Gastroesophageal sphincter (tissue), 4 donors: Measurements from ENCODE around the gene IP6K2. TPM values are rescaled to one million over a fixed set of nuclear protein-coding genes. Genes with fewer than 3 reads are reported as not detected.
A peak's percentile ranks its signal among the peaks of the same experiment; 100 is the strongest.

Experiments used
- ATAC-seq: fragments of 150-250 bp; one replicate; pipeline ENCODE4 v1.9.1; 2016; ENCODE audit warnings: mild to moderate bottlenecking, moderate library complexity
- H3K27ac ChIP-seq, 4 donors: fragments of 200-600 bp; sonication (generic) in 3 of 4; 1 replicate in 3 of 4; 2 replicates in 1 of 4; pipeline ENCODE4 v1.5.1; 2016 to 2019
- H3K27me3 ChIP-seq: fragments of 200-600 bp; sonication (generic); one replicate; pipeline ENCODE4 v1.5.1; 2019
- H3K36me3 ChIP-seq, 2 donors: fragments of 200-600 bp; sonication (generic); one replicate each; pipeline ENCODE4 v1.5.1; 2019; ENCODE audit warnings: control low read depth in 1 of 2
- H3K4me1 ChIP-seq, 3 donors: fragments of 200-600 bp; sonication (generic); 1 replicate in 2 of 3; 2 replicates in 1 of 3; pipeline ENCODE4 v1.5.1; 2016 to 2019; ENCODE audit warnings: control low read depth in 2 of 3
- H3K4me3 ChIP-seq, 2 donors: fragments of 200-600 bp; sonication (generic); one replicate each; pipeline ENCODE4 v1.5.1; 2019; ENCODE audit warnings: mild to moderate bottlenecking in 1 of 2, moderate library complexity in 1 of 2
- H3K9me3 ChIP-seq, 3 donors: fragments of 200-600 bp; sonication (generic); one replicate each; pipeline ENCODE4 v1.5.1; 2017 to 2019; ENCODE audit warnings: control low read depth in 2 of 3
- EP300 ChIP-seq: sonication (generic); formaldehyde crosslinking; IDR thresholded peaks from one replicate; pipeline ENCODE4 v1.6.1; 2017; ENCODE audit warnings: antibody characterized with exemption, mild to moderate bottlenecking
- POLR2A ChIP-seq, 2 donors: fragments of 450-650 bp; IDR thresholded peaks; one replicate each; pipeline ENCODE4 v1.6.1; 2017; ENCODE audit warnings: antibody characterized with exemption in 2 of 2, mild to moderate bottlenecking in 2 of 2, moderate library complexity in 1 of 2
- POLR2AphosphoS5 ChIP-seq: sonication (generic); formaldehyde crosslinking; IDR thresholded peaks from one replicate; pipeline ENCODE4 v1.6.1; 2017; ENCODE audit warnings: antibody characterized with exemption
- WGBS, 2 donors: methylation state at CpG; one replicate each; pipeline ENCODE4 v1.1.5; 2018; ENCODE audit warnings: low coverage in 1 of 2; 5-methylcytosine and 5-hydroxymethylcytosine counted together
- total RNA-seq, 4 donors: library from RNA; depleted of rRNA; stranded (reverse); fragments of >200 nt; gene quantifications; one replicate each; pipeline ENCODE4 v1.1.0, GENCODE V29; 2016
- TF ChIP-seq, protein P1 (sequence below), 4 experiments: fragments of 200-600 bp in 2 of 4; fragments of 450-650 bp in 2 of 4; sonication (generic) in 1 of 4; IDR thresholded peaks; one replicate each; pipeline ENCODE4 v1.5.1; 2017 to 2019; ENCODE audit warnings: antibody characterized with exemption in 4 of 4, mild to moderate bottlenecking in 2 of 4, moderate library complexity in 2 of 4

The IP6K2 gene
- total RNA-seq, 4 donors from 2014 or later, result 44.5 to 52.8 (median 48.1) TPM

GRCh38 chr3:48685293-48685602, 31.8 kb downstream of the IP6K2 start:
- 39% methylated on average over 4 of the region's 13 CpGs; no CpG with 5 or more reads in 1 of the 2 donors for WGBS, 2 donors
- Histone ChIP-seq H3K4me1 (peaks cover 0 to 53% (median 22%) of the 10 kb centered on the region in 3 donors), H3K4me3 (peak overlapping the region; percentile 78 to 91), H3K36me3 (peaks cover 0 to 57% of the 10 kb centered on the region in 2 donors), H3K27ac (peak overlapping the region; percentile 21 to 92 (median 87)), H3K9me3 (no peaks in the 10 kb centered on the region), H3K27me3 (no peaks in the 10 kb centered on the region)
- ATAC-seq, result no peak
- TF ChIP-seq, protein P1, sequence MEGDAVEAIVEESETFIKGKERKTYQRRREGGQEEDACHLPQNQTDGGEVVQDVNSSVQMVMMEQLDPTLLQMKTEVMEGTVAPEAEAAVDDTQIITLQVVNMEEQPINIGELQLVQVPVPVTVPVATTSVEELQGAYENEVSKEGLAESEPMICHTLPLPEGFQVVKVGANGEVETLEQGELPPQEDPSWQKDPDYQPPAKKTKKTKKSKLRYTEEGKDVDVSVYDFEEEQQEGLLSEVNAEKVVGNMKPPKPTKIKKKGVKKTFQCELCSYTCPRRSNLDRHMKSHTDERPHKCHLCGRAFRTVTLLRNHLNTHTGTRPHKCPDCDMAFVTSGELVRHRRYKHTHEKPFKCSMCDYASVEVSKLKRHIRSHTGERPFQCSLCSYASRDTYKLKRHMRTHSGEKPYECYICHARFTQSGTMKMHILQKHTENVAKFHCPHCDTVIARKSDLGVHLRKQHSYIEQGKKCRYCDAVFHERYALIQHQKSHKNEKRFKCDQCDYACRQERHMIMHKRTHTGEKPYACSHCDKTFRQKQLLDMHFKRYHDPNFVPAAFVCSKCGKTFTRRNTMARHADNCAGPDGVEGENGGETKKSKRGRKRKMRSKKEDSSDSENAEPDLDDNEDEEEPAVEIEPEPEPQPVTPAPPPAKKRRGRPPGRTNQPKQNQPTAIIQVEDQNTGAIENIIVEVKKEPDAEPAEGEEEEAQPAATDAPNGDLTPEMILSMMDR (IDR thresholded peaks at IDR 0.05), result peak in 1 of 4 experiments; percentile 19
- no peak for TF ChIP-seq EP300

DNA sequence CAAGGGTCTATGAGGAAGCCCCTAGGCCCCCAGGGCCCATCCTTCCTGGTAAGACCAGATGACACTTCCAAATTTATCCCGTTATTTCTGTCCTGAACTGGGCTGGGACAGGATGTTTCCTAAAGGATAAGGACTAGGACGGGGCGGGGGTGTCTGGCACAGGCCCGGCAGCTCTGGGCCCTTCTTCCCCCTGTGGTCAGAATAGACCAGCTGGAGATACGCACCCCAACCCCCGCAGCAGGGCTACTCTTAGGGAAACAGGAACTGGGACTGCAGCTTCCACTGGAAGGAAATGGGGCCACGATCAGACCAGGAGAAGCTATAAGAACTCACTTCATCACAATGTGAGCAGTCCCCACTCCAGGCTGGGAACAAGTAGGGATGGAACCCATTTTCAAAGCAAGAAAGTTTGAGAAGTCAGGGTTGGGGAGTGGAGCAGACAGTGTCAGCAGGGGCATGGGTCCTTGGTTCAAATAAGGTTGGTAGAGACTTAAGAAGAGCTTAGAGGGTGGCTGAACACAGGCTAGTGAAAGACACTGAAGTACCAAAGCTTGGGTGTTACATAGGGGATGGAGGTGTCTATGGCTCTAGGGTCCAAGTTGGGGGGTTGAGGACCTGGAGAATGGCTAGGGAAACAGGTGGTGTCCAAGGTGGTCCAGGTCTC, 32.4 kb downstream of the IP6K2 start:
- TF ChIP-seq, protein P1 (IDR thresholded peaks at IDR 0.05), result no peak
- TF ChIP-seq POLR2A (IDR thresholded peaks at IDR 0.05), result no peak
- TF ChIP-seq EP300, result no peak
- TF ChIP-seq POLR2AphosphoS5, result no peak
- Histone ChIP-seq H3K4me3 (peak overlapping the region; percentile 78 to 91), H3K27ac (peak overlapping the region in 2 of 4 donors; percentile 59 to 92), H3K36me3 (peaks cover 0 to 57% of the 10 kb centered on the region in 2 donors), H3K4me1 (peaks cover 0 to 53% (median 22%) of the 10 kb centered on the region in 3 donors), H3K27me3 (no peaks in the 10 kb centered on the region), H3K9me3 (no peaks in the 10 kb centered on the region)
- 23% methylated on average over 2 of the region's 7 CpGs; no CpG with 5 or more reads in 1 of the 2 donors for WGBS, 2 donors
- no peak for ATAC-seq

DNA sequence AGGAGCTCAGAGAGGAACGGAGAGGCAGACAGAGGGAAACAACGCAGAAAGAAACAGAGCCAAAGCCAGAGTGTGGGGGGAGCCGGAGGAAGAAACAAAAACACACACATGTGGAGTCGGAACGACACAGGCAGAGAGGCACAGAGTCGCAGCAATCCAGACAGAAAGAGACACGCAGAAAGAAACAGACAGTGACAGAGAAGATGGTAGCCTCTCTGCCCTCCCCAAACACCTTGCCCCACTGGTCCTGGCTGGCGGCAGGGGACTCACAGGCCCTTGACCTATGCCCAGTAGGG, 33.0 kb downstream of the IP6K2 start:
- WGBS, 2 donors, result 28 to 59% methylated on average over 6 to 8 of the region's 8 CpGs
- Histone ChIP-seq H3K4me1 (peaks cover 0 to 53% (median 22%) of the 10 kb centered on the region in 3 donors), H3K9me3 (no peaks in the 10 kb centered on the region), H3K27ac (peak overlapping the region in 2 of 4 donors; percentile 59 to 92), H3K27me3 (no peaks in the 10 kb centered on the region), H3K36me3 (peaks cover 0 to 57% of the 10 kb centered on the region in 2 donors), H3K4me3 (peak overlapping the region in 1 of 2 donors; percentile 91)
- ATAC-seq, result no peak
- TF ChIP-seq POLR2A (IDR thresholded peaks at IDR 0.05) (no peak), POLR2AphosphoS5 (no peak)
- TF ChIP-seq, protein P1 (IDR thresholded peaks at IDR 0.05), result no peak

DNA sequence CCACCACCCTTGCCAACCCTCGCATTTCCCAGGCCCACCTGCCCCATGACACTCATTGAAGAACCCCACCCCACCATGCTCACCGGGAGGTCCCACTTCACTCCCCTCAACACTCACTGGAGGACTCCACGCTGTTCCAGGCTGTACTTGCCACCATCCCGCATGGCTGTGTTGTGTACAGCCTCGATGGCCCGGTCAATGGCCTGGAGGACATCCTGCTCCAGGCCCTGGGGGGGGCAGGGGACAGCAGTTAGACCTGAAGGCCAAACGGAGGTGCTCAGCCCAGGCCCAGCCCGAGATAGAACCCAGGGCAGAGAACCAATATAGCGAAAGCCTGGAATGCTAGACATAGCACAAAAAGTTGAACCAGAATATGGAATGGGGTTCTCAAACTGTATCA, 34.2 kb downstream of the IP6K2 start:
- no peak for ATAC-seq
- Histone ChIP-seq H3K4me3 (no peak overlapping the region), H3K9me3 (no peaks in the 10 kb centered on the region), H3K27me3 (no peaks in the 10 kb centered on the region), H3K4me1 (peaks cover 0 to 46% (median 22%) of the 10 kb centered on the region in 3 donors), H3K36me3 (peaks cover 0 to 57% of the 10 kb centered on the region in 2 donors), H3K27ac (no peak overlapping the region)
- TF ChIP-seq POLR2A (IDR thresholded peaks at IDR 0.05) (no peak), EP300 (no peak), POLR2AphosphoS5 (no peak)
- TF ChIP-seq, protein P1 (IDR thresholded peaks at IDR 0.05), result no peak
- 100% methylated on average over 1 of the region's 9 CpGs; no CpG with 5 or more reads in 1 of the 2 donors for WGBS, 2 donors

DNA sequence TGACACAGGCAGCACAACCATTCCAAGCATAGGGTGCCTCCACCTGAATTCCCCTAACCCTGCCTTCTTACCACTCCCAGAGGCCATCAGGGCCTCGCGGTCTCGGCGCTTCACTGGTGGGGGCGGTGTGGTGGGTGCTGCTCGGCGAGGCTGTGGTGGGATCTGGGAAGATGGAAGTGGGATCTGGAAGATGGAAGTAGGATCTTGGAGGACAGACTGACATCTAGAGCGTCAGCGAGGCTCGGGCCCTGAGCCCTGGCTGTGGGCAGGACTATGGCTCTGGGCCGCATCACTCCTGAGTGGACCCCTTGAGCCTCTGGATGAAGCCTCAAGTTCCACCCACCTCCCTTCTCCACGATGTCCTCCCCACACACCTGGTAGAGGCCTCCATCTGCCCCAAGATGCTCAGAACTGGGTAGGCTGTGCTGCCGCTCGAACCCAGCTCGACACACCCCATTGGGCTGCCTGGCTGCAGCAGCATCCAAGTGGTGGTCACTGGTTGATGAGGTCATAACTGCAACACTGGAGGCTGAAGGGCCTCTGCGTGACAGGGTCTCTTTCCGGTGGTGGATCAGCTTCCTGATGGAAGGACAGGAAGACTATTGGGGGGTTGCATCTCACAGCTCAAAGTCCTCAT, 34.9 kb downstream of the IP6K2 start:
- no peak for TF ChIP-seq EP300
- TF ChIP-seq, protein P1 (IDR thresholded peaks at IDR 0.05), result no peak
- no peak for TF ChIP-seq POLR2AphosphoS5
- no peak for TF ChIP-seq POLR2A (IDR thresholded peaks at IDR 0.05)
- WGBS, 2 donors, result no CpG with 5 or more reads among the region's 17 CpGs
- no peak overlapping the region for H3K27ac ChIP-seq
- no peaks in the 10 kb centered on the region for H3K9me3 ChIP-seq
- ATAC-seq, result no peak
- H3K36me3 ChIP-seq, result peaks cover 0 to 57% of the 10 kb centered on the region in 2 donors
- peaks cover 0 to 39% (median 22%) of the 10 kb centered on the region in 3 donors for H3K4me1 ChIP-seq
- no peak overlapping the region for H3K4me3 ChIP-seq
- H3K27me3 ChIP-seq, result no peaks in the 10 kb centered on the region
